SIG-M5 (cell line): ENCODE results near the gene ACSL4.
A peak's percentile ranks its signal among the peaks of the same experiment; 100 is the strongest.
"Not testable (repeated sequence)": the region's sequence is repeated elsewhere in the genome, so short reads cannot be mapped to it uniquely, and the experiment has no call there.

ENCODE experiments used
- DNase-seq: peaks from one replicate; lab custom pipeline; 2025; lab: John Stamatoyannopoulos, UW

The ACSL4 gene

GRCh38 chrX:109732807-109733612, at the start of gene ACSL4:
TSS of gene ACSL4 (minus strand) at chrX:109733257. CDS start at chrX:109683363, 49,894 bp downstream.
- DNase-seq, result peak; percentile 5

GRCh38 chrX:109777749-109778148, 44.7 kb upstream of the ACSL4 start:
- DNase-seq, result no peak

- no peak for DNase-seq
Measured at GRCh38 chrX:109776986-109777385, 43.9 kb upstream of the ACSL4 start.

GRCh38 chrX:109776432-109776831, 43.4 kb upstream of the ACSL4 start:
- no peak for DNase-seq

- DNase-seq, result no peak
Measured at GRCh38 chrX:109775386-109775785, 42.3 kb upstream of the ACSL4 start.

GRCh38 chrX:109774706-109775105, 41.6 kb upstream of the ACSL4 start:
- no peak for DNase-seq

- DNase-seq, result no peak
Measured at GRCh38 chrX:109774136-109774535, 41.1 kb upstream of the ACSL4 start.

- no peak for DNase-seq
Measured at GRCh38 chrX:109773374-109773773, 40.3 kb upstream of the ACSL4 start.

- DNase-seq, result no peak
Measured at GRCh38 chrX:109770780-109771179, 37.7 kb upstream of the ACSL4 start.

- DNase-seq, result no peak
Measured at GRCh38 chrX:109760922-109761250, 27.8 kb upstream of the ACSL4 start.

- no peak for DNase-seq
Measured at GRCh38 chrX:109760209-109760921, 27.3 kb upstream of the ACSL4 start.

GRCh38 chrX:109753256-109753655, 20.2 kb upstream of the ACSL4 start:
- no peak for DNase-seq

- DNase-seq, result no peak
Measured at GRCh38 chrX:109751698-109752097, 18.6 kb upstream of the ACSL4 start.

GRCh38 chrX:109749207-109749606, 16.1 kb upstream of the ACSL4 start:
- no peak for DNase-seq

GRCh38 chrX:109747681-109748080, 14.6 kb upstream of the ACSL4 start:
- no peak for DNase-seq

- DNase-seq, result no peak
Measured at GRCh38 chrX:109742722-109743121, 9.7 kb upstream of the ACSL4 start.

GRCh38 chrX:109740896-109741295, 7.8 kb upstream of the ACSL4 start:
- DNase-seq, result not testable (repeated sequence)

GRCh38 chrX:109740433-109740809, 7.4 kb upstream of the ACSL4 start:
- DNase-seq, result no peak

GRCh38 chrX:109739625-109740432, 6.8 kb upstream of the ACSL4 start:
- DNase-seq, result peak; percentile 1

GRCh38 chrX:109735202-109735744, 2.2 kb upstream of the ACSL4 start:
- no peak for DNase-seq

- no peak for DNase-seq
Measured at GRCh38 chrX:109733613-109734083, 591 bp upstream of the ACSL4 start.
